Astrocyte (in vitro differentiated cells and primary cell): ENCODE results near the gene ARAP2.

Experiments used
- EZH2 ChIP-seq: IDR thresholded peaks from 2 replicates; pipeline ENCODE4 v1.6.1; 2012; ENCODE audit warnings: mild to moderate bottlenecking, low read length, inconsistent platforms; ENCODE audit not compliant: insufficient read depth
- TF ChIP-seq, protein P1 (sequence below): IDR thresholded peaks from 2 replicates; pipeline ENCODE4 v1.5.1; 2011; ENCODE audit warnings: low read depth, mild to moderate bottlenecking, inconsistent platforms, low read length, moderate library complexity; ENCODE audit not compliant: insufficient read depth

DNA sequence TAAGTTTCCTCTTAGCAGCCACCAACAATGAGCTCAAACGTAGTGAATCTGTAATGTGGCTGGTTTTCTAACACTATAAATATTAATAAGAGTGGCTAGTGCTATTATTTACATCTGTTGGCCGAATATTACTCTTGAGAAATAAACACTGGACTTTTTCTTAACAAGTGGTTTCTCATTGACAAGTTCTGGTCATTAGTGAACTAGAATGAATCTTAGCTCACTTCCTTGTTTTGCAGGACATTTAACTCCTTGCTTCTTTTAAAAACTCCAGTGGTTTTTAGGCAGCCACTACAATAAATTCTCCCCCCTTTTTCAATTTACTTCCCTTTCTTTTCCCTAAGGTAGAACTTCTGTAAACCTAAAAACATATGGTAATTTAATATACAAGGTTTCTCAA is 177.2 kb downstream of the ARAP2 start:
- TF ChIP-seq EZH2, result no peak
- TF ChIP-seq, protein P1, sequence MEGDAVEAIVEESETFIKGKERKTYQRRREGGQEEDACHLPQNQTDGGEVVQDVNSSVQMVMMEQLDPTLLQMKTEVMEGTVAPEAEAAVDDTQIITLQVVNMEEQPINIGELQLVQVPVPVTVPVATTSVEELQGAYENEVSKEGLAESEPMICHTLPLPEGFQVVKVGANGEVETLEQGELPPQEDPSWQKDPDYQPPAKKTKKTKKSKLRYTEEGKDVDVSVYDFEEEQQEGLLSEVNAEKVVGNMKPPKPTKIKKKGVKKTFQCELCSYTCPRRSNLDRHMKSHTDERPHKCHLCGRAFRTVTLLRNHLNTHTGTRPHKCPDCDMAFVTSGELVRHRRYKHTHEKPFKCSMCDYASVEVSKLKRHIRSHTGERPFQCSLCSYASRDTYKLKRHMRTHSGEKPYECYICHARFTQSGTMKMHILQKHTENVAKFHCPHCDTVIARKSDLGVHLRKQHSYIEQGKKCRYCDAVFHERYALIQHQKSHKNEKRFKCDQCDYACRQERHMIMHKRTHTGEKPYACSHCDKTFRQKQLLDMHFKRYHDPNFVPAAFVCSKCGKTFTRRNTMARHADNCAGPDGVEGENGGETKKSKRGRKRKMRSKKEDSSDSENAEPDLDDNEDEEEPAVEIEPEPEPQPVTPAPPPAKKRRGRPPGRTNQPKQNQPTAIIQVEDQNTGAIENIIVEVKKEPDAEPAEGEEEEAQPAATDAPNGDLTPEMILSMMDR, result no peak
